GM19372 (cell line): ENCODE measurements around the gene RANBP1.
"Not testable (repeated sequence)": the region's sequence is repeated elsewhere in the genome, so short reads cannot be mapped to it uniquely, and the experiment has no call there.

Experiments
- ATAC-seq: cut with Tn5 transposase; IDR thresholded peaks from one replicate; pipeline ENCODE4 v1.9.1; 2021; ENCODE audit warnings: mild to moderate bottlenecking, low read depth, moderate library complexity; ENCODE audit not compliant: unreplicated experiment

The RANBP1 gene

DNA sequence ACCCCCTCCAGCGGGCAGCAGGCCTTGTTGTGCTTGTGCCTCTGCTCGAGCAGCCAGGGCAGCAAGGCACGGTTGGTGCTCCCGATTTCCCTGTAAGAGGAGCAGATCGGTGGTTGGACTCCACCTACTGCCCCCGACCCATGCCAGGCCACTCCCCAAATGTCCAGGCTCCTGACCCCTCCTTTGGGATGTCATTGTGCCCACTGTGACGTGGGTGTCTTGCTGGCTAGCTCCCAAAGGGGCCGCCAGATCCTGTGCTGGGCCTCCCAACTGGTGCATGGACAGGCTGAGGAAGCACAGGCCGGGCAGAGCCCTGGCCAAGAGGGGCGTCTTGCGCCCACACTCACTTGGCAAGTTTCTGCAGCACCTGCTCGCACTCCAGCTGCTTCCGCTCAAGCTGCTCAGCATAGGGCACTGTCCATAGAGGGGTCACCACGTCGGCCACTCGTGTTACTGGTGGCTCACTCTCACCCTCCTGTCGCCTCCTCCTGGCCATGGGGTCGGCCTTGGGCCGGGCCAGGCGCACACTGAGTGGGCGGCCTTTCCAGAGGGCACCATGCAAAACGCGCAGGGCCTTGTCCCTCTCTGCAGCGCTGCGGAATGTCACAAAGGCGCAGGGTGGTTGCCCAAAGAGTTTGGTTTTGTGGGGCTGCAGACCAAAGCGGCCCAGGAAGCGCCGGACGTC, at the start of gene RANBP1:
TSS of gene RANBP1 (plus strand) at position 414 of the 685 bp plus-strand sequence. CDS start at position 495, 81 bp downstream.
- ATAC-seq: no peak

DNA sequence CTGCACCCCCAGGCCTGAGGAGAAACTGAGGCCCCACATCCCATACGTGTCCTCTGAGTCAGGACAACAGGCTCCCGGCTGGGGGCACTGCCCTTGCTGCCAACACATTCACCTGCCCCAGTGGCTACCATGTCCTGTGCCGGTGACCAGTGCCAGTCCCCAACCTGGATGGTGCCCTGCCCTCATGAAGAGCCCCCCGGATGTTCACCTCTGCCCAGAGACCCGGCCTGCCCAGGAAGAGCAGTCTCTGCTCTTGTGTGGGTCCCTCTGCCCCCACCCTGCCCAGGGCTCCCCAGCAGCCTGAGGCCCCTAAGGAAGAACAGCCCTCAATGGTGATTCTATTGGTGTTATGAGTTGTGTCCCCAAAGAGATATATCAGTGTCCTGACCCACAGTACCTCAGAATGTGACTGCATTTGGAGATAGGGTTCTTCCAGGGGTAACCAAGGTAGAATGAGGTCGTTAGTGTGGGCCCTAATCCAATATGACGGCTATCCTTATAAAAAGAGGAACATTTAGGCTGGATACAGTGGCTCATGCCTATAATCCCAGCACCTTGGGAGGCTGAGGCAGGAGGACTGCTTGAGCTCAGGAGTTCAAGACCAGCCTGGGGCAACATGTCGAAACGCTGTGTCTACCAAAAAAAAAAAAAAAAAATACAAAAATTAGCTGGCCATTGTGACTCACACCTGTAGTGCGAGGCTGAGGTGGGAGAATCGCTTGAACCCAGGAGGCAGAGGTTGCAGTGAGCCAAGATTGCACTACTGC, 49.1 kb upstream of the RANBP1 start:
- no peak for ATAC-seq

DNA sequence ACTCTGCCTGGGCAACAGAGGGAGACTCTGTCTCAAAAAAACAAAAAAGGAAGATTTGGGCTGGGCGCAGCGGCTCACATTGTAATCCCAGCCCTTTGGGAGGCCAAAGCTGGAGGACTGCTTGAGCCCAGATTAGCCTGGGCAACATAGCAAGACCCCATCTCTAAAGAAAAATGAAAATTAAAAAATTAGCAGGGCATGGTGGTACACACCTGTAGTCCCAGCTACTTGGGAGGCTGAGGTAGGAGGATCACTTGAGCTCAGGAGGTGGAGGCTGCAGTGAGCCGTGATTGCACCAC, 48.6 kb upstream of the RANBP1 start:
- not testable (repeated sequence) for ATAC-seq

DNA sequence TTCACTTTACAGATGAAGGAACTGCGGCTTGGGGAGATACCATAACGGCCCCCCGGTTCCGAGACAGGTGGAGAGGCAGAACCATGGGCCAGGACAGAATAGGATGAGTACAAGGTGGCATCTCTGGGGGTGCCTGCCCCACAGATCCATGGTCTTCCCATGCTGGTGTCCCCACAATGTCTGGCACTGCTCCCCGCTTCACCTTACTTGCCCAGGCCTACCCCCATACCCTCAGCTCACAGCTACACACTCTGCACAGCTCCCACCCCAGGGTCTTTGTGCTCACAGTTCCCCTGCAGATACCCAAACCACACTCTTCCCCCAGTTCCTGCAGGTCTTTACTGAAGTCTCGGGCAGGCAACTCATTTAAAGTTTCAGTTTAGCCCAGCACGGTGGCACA, 47.3 kb upstream of the RANBP1 start:
- ATAC-seq: no peak

DNA sequence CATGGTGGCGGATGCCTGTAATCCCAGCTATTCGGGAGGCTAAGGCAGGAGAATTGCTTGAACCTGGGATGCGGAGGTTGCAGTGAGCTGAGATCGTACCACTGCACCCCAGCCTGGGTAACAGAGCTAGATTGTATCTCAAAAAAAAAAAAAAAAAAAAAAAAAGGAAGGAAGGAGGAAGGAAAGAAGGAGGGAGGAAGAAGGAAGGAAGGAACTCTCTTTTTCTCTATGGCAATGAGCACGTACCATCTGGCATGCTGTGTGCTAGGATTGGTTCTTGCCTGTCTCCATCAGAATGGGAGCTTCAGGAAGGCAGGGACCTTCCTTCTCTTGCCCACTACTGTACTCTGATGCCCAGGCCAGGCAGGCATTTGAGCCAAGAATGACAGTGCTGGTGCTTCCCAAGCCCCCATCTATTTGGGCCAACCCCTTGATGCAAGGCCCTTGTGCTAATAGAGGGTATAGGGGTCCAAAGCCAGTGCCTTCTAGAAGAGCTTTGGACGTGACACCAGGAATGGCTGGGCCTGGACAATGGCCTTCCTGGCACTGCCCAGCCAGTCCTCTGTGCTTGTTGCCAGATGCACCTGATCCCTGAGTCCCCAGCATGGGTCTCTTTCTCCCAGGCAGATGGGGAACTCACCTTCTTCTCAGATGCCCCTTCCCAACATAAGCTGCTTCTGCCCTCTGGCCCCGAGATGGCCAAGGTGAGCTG, 46.4 kb upstream of the RANBP1 start:
- no peak for ATAC-seq

DNA sequence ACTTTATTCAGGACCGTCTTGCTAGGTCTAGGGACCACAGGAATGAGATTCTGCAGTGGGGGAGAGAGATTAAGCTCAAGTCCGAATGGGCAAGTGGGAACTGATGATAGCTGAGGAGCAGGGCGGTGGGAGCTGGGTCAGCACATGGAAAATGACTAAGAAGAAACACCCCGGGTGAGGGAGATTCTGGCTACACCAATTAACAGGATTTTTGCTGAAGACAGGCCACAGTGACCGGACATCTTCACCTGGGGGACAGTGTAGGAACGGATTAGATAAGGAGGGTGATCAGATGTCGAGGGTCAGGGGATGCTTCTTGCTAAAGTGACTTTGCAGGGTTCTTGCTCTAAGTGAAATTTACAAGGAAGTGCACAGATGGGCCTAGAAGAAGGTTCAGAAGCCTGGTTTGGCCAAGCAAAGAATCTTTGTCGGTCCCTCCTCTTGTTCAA, 44.4 kb upstream of the RANBP1 start:
- ATAC-seq: no peak

DNA sequence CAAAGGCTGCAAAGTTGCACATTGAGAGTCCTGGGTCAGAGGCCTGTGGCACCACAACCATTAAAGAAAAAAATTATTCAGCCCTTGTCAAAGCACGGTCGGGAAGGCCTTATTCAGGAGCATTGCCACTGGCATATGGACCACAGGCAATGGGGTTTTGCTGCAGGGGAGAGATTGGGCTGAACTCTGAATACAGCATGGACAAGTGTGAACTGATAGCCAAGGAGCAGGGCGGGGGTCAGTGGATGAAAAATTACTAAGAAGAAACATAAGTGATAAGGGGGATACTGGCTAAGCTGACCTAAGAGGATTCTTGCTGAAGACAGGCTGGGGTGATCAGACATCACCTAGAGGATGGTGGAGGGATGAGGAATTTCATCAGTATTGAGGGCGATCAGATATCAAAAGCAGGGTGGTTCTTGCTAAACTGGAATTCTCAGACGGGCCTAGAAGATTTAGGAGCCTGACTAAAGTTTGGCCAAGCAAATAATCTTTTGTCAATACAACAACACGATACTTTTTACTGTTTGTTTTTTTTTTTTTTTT, 39.2 kb upstream of the RANBP1 start:
- ATAC-seq: no peak

DNA sequence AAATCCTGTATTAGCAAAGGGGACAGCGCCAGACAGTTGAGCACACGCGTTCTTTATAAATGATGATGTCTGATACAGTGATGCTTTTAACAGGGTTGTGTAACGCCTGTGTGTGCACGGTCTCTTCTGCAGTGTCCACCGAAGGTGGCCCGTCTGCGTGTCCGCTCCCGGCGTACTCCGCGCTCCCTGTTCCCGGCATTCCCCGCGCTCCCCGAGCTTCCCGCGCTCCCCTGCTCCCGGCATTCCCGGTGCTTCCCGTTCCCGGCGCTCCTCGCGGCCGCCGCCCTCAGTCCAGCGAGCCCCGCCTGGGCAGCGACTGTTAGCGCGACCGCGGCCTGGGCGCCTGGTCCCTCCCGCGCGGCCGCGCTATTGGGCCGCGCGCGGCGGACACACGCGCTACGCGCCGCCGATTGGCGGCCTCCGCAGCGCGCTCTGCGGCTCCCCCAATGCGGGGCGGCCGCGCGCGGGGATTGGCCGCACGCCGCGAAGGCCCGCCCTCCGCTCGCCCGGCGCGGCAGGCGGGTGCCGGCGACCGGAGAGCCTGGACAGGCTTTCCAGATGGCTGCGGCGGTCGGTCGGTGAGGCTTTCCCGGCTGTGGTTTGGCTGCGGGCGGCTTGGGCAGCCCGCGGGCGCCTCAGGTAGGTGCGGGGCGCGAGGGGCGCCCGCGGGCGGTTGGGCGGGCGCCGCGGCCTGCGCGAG, 36.0 kb upstream of the RANBP1 start, which contains the start of gene DGCR8:
TSS of gene DGCR8 (plus strand) at position 497 of the 700 bp plus-strand sequence. CDS start 5,723 bp downstream, outside the sequence.
- peak; percentile 87 for ATAC-seq

DNA sequence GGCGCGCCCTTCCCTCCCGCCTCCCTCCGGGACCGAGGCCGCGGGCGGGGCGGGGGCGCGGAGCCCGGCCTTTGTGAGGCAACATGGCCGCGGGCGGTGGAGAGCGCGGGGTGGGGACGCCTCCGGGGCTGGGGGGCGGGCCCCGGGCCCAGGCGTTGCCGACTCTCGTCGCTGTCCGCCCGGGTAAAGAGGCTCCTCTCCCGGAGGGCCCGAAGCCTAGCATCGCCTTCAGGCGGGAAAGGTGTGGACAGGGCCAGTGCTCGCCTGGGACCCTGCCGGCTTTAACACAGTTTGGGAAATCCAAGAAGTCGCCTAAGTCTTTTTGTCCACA, 35.5 kb upstream of the RANBP1 start:
- peak; percentile 53 for ATAC-seq

DNA sequence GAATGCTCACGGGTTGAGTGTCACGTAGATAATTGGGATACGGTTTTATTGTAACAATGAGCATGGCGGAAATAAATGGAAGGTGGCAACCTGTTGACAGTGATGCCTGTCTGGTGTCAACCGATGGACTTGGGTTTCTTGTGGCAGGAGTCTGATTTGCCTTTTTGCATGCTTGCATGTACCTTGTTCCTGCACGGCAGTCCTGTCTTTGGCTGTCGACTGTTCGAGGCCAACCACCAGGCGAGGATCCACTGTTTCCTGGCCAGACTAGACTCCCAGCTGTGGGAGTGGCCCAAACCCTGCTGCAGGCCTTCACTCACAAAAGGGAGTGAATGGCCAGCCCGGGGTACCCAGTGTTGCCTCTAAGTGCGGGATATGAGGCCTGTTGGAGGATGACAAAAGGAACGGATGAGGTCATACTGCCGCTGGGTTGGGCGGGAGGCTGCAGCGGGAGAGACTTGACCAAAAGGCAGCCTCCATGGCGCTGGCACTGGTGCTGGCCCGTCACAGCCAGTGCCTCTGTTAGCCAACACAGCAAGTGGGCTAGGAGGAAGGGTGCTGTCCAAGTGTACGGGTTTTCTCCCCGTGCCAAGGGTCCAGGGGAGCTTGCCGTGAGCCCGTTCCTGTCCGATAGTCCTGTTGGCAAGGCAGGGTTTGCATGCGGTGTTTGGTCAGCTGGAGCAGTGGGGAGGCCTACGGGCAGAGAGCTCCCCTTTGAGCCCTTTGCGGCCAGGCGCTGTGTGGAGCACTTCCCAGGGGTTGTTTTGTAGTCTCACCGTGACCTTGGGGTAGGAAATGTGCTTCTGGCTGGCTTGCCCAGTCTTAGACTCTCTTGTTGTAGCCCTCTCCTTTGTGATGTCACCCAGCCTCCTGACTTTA, 34.9 kb upstream of the RANBP1 start:
- ATAC-seq: no peak

DNA sequence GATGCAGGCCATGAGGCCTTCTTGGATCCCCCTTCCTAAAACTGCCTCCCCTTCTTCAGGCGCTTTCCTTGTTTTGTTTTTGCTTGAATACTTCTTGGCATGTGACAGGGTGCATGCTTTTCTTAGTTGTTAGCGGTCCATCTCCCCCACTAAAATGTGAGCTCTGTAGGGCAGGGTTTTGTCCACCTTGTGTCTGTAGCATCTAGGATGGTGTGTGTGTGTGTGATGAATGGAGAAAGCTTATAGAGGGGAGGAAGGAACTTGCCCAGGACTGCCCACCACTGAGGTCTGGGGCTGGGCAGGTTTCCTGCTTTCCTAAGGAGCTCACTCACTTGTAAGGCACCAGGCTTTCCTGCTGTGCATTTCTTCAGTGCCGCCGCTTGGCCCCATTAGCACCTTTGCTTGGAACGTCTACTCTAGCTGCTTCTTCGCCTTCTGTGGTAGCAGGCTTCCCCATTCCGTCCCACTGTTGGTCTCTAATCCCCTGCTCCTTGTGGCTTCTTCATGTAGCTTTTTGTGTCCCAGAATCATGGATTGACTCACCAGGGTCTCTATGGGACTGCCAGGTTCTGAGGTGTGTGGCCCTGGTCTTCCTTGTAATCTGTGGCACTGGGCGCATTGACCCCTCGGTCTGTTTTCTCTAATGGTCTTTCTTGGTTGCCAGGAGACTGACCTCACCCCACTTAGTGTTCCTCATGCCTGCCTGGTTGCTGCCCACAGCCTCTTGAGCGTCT, 32.6 kb upstream of the RANBP1 start:
- ATAC-seq: no peak

DNA sequence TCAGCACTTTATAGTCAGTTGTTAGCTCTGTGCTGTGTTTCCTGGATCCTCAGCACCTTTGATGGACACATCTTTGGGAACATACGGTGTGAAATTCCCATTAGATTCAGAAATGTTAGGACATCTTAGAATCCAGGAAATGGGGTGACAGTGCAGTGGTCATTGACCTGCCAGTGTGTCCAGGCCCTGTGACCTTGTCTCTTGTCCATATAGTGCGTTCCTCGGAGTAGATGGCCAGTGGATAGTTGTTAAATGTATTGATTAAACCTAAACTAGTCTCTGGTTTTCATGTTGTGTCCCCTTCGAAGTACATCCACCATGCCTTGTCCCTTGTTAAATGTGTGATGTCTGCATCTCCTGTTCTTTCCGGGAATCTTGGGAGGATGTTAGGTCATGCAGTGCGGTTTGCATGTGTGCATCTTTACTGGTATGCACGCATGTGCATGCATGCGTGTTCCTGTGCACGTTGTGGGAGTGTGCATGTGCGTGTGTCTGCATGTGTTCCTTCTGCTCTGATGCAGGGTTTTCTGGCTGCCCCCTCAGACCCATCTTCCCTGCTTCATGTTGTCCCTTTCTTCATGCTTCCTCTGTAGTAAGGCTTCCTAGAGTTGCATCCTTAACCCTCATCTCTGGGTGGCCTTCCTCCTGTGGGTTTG, 31.9 kb upstream of the RANBP1 start:
- no peak for ATAC-seq

DNA sequence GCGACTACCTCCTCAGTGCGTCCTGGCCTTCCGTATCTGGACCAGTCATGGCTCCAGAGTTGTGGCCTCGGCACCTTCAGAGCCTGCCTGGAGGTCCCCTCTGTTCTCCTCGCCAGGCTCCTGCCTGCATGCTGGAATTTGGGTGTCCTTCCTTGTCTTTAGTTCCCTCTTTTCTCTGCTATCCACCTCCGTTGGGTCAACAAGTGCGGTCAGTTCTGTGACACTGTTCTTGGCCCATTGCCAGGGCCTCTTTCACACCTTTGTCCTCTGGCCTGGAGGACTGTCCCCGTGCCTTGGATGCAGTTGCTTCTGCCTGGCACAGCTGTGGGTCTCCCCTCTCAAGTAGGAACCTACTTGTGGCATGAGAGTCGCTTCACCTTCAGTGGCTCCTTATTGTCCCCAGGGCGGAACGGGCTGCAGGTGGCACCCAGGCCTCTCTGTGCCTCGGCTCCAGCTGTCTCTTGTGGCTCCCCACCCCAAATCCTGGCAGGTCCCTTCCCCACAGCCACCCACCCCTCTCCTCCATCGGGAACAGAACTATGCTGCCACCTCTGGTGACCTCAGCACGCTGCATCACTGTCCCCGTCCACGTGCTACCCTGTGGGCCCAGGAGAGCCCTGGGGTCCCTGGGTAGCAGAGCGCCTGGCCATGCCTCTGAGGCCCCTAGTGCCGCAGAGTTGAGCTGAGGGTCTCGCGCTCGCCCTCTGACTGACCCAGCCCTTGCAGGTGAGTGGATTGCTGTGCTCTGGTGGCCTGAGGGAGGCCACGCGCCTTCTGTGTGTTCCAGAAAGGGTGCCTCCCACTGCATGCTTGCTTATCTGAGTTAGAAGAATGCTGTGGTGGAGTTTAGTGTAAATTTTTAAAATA, 31.1 kb upstream of the RANBP1 start:
- ATAC-seq: no peak

DNA sequence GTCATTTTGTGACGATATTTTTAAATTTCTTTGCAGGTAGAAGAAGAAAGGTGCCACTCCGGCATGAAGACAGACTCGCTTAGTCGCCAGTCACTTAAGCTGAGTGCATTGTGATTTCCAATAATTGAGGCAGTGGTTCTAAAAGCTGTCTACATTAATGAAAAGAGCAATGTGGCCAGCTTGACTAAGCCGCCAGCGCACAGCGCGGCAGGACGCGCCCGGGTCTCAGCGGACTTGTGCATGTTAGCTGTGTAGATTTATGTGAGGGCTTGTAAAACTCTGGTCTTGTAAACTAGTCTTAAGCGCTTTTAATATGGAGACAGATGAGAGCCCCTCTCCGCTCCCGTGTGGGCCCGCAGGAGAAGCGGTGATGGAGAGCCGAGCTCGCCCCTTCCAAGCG, 30.3 kb upstream of the RANBP1 start:
- ATAC-seq: no peak

DNA sequence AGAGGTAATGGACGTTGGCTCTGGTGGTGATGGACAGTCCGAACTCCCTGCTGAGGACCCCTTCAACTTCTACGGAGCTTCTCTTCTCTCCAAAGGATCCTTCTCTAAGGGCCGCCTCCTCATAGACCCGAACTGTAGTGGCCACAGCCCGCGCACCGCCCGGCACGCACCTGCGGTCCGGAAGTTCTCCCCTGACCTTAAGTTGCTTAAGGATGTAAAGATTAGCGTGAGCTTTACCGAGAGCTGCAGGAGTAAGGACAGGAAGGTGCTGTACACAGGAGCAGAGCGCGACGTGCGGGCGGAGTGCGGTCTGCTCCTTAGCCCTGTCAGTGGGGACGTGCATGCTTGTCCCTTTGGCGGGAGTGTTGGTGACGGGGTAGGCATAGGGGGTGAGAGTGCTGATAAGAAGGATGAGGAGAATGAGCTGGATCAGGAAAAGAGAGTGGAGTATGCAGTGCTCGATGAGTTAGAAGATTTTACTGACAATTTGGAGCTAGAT, 29.8 kb upstream of the RANBP1 start:
- ATAC-seq: no peak

DNA sequence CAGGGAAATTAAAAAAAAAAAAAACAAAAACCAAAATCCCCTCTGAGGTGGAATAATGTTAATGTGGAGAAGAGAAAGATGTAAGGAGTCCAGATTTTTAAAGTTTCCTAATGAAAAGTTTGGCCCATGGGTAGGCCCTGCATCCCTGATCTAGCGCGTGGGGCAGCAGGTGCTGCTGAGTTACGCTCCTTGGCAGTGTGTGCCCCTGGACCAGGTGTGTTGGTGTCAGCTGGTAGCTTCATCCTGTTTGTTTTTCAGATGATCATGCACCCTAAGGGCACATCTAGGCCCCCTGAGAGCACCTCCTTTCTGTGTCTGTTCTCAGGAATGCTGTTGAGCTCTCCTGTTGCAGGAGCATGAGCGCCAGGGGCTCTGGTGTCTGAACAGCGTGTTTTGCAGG, 29.1 kb upstream of the RANBP1 start:
- ATAC-seq: no peak
